ENCODE data around the gene WDR55. TPM values are rescaled to one million over a fixed set of nuclear protein-coding genes. Genes with fewer than 3 reads are reported as not detected.

Gene WDR55
- total RNA-seq = 29.0 and 34.4 TPM in 2 replicates

GRCh38 chr5:140664359-140665119 is at the start of gene WDR55:
Gene WDR55 (plus strand): TSS chr5:140664904. CDS start chr5:140664913, 9 bp downstream.

GRCh38 chr5:140633021-140633471 is 31.7 kb upstream of the WDR55 start, which contains the start of gene CD14:
Gene CD14 (minus strand): TSS chr5:140633175. CDS start chr5:140633071, 104 bp downstream.

GRCh38 chr5:140639148-140639981 is 25.3 kb upstream of the WDR55 start, which contains the start of gene TMCO6:
Gene TMCO6 (plus strand): TSS chr5:140639451. CDS start chr5:140639528, 77 bp downstream.

GRCh38 chr5:140673187-140673976 is 8.7 kb downstream of the WDR55 start, which contains the start of gene DND1:
Gene DND1 (minus strand): TSS chr5:140673576. CDS start chr5:140673542, 34 bp downstream.

GRCh38 chr5:140690941-140691924 is 26.5 kb downstream of the WDR55 start, which contains the start of the genes HARS1 and HARS2:
Gene HARS1 (minus strand): TSS chr5:140691370. CDS start chr5:140691304, 66 bp downstream.
Gene HARS2 (plus strand): TSS chr5:140691455. CDS start chr5:140691649, 194 bp downstream.

GRCh38 chr5:140700177-140701144 is 35.8 kb downstream of the WDR55 start, which contains the start of gene ZMAT2:
Gene ZMAT2 (plus strand): TSS chr5:140700447. CDS start chr5:140700461, 14 bp downstream.

Small RNA genes within 50 kb of the gene (small RNA-seq; reads per million reads assigned to genes)
- 78.5 reads per million, percentile 98 among the genes with 10 or more reads in this experiment for gene VTRNA1-1
- 74.5 reads per million, percentile 98 among the genes with 10 or more reads in this experiment for gene VTRNA1-2

Other genes starting within 250 kb of the WDR55 start
- 1.5 and 3.4 TPM in 2 replicates for gene EIF4EBP3, start 117.2 kb upstream of the WDR55 start, total RNA-seq
- gene SRA1, start 107.4 kb upstream of the WDR55 start, total RNA-seq = 29.0 and 31.2 TPM in 2 replicates
- gene APBB3, start 100.3 kb upstream of the WDR55 start, total RNA-seq = 20.1 and 24.2 TPM in 2 replicates
- gene SLC35A4, start 100.1 kb upstream of the WDR55 start, total RNA-seq = 21.1 and 28.9 TPM in 2 replicates
- gene CD14, start 31.7 kb upstream of the WDR55 start, total RNA-seq = 2.8 and 6.3 TPM in 2 replicates
- gene TMCO6, start 25.5 kb upstream of the WDR55 start, total RNA-seq = 10.5 and 12.5 TPM in 2 replicates
- gene NDUFA2, start 17.3 kb upstream of the WDR55 start, total RNA-seq = 14.1 and 22.2 TPM in 2 replicates
- 54.7 and 68.2 TPM in 2 replicates for gene IK, start 17.1 kb upstream of the WDR55 start, total RNA-seq
- 0.24 and 0.49 TPM in 2 replicates for gene DND1, start 8.7 kb downstream of the WDR55 start, total RNA-seq
- gene HARS1, start 26.5 kb downstream of the WDR55 start, total RNA-seq = 46.7 and 49.7 TPM in 2 replicates
- gene HARS2, start 26.6 kb downstream of the WDR55 start, total RNA-seq = 22.2 and 23.5 TPM in 2 replicates
- gene ZMAT2, start 35.5 kb downstream of the WDR55 start, total RNA-seq = 24.3 and 24.4 TPM in 2 replicates
- under 0.01 TPM in 1 of 2 replicates, not detected in the other for gene PCDHA1, start 121.2 kb downstream of the WDR55 start, total RNA-seq
- gene PCDHA2, start 129.9 kb downstream of the WDR55 start, total RNA-seq = 0.12 and 0.16 TPM in 2 replicates
- gene PCDHA3, start 136.2 kb downstream of the WDR55 start, total RNA-seq = 0.32 and 0.61 TPM in 2 replicates
- 0.49 and 1.1 TPM in 2 replicates for gene PCDHA4, start 142.2 kb downstream of the WDR55 start, total RNA-seq
- 0.16 and 0.24 TPM in 2 replicates for gene PCDHA5, start 156.7 kb downstream of the WDR55 start, total RNA-seq
- gene PCDHA6, start 163.1 kb downstream of the WDR55 start, total RNA-seq = 1.1 and 2.1 TPM in 2 replicates
- 0.36 and 0.49 TPM in 2 replicates for gene PCDHA7, start 169.4 kb downstream of the WDR55 start, total RNA-seq
- 0.16 and 0.24 TPM in 2 replicates for gene PCDHA8, start 176.3 kb downstream of the WDR55 start, total RNA-seq
- 0.16 and 0.36 TPM in 2 replicates for gene PCDHA9, start 183.5 kb downstream of the WDR55 start, total RNA-seq
- gene PCDHA10, start 191.0 kb downstream of the WDR55 start, total RNA-seq = 0.32 and 0.85 TPM in 2 replicates
- 0.24 and 0.49 TPM in 2 replicates for gene PCDHA11, start 204.1 kb downstream of the WDR55 start, total RNA-seq
- 0.16 and 0.36 TPM in 2 replicates for gene PCDHA12, start 210.4 kb downstream of the WDR55 start, total RNA-seq
- gene PCDHA13, start 217.2 kb downstream of the WDR55 start, total RNA-seq = 0.32 and 0.36 TPM in 2 replicates